Cerebellar cortex (tissue), 1 donor: ENCODE measurements around the gene HHLA2.
"Not testable (repeated sequence)": the region's sequence is repeated elsewhere in the genome, so short reads cannot be mapped to it uniquely, and the experiment has no call there.

ENCODE experiments used
- DNase-seq: peaks from one replicate; pipeline ENCODE4 v3.0.0-alpha.2; 2015; ENCODE audit warnings: low spot score

HHLA2 gene

DNA sequence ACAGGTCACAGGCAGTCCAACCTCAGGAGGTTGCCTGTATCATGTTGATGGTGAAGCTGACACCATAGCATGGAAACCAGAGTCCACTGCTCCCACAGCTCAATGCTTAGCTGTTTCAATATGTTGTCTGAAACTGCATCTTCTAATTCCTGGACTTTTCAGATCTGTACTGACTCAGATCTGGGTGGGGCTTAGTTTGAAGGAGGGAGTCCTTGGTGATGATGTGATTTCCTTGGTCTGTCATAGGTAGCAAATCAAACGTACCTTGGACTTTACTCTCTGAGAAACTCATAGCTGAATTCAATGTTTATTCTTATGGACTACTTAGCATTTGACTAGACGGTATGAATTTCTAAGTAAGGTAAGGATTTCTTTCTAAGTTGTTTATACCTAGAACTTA, at the start of gene HHLA2:
Gene HHLA2 (plus strand): TSS at position 310 of the 400 bp plus-strand sequence. CDS start 55,266 bp downstream, outside the sequence.
- DNase-seq, result no peak

DNA sequence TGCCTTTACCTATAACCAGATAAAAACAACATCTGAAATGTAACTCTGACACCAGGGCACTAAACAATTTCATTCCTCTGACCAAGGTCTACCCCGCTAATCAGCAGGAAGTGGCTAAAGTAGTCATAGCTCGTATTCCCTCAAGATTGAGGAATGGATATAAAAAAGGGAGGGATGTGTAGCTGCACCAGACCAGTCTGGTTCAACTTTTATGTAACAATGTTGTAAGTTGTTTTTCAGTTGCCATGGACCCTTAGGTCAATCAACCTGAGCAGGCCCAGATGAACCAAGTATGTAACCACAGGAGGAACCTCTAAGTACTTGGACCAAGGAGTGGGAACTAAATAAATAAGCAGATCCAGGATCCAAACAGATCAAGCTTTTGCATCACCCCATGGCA, 45.7 kb upstream of the HHLA2 start:
- no peak for DNase-seq

- no peak for DNase-seq
These were observed 45.1 kb upstream of the HHLA2 start for GRCh38 chr3:108251265-108251664.

DNA sequence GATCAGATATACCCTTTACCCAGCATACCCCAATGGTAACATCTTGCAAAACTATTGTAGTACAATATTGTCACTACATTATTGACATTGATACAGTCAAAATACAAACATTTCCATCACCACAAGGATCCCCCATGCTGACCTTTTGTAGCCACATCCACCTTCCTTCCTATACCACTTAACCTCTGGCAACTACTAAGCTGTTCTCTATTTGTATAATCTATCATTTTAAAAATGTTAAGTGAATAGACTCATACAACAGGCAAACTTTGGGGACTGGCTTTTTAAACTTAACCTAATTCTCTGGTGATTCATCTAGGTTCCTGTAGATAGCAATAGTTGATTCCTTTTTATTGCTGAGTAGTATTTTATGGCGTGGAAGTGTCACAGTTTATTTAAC, 44.5 kb upstream of the HHLA2 start:
- no peak for DNase-seq

DNA sequence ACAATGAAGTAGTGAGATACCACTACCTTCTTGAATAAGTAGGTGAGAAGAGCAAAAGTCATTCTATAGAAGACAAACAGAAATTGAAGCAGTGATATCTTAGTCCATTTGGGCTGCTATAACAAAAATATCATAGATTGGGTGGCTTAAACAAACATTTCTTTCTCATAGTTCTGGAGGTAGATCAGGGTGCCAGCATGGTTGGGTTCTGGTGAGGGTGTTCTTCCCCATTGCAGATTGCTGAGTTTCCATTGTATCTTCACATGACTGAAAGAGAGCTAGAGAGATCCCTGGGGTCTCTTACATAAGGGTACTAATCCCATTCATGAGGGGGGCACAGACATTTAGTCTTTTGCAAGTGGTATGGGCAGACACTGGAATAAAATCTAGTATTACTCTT, 41.2 kb upstream of the HHLA2 start:
- no peak for DNase-seq

DNA sequence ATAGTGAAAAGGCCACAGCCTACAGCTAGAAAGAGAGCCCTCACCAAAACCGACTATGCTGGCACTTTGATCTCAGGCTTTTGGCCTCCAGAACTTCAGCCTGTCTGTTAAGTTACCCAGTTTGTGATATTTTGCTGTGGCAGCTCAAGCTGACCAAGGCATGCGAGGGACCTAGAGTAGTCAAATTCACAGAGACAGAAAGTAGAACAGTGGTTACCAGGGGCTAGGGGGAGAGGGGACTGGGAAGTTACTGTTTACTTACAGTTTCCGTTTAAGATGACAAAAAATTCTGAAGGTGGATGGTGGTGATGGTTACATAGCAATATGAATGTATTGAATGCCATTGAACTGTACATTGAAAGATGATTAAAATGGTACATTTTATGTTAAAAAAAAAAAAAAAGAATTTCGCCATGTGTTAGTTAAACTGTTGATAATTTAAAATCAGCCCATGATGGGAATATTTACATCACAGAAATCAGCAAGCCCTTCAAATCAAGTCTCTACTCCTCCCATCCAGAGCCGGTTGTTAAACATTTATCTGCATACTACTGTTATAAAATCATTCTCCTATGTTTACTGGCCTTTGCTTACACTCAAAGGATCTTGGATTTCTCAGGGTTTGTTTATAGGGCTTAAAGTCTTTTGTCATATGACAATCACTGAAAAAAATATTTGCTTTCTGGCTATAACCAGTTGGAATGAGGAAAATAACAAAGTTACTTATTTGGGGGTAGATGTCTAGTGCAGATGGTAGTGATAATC, 31.6 kb upstream of the HHLA2 start:
- not testable (repeated sequence) for DNase-seq

GRCh38 chr3:108268235-108268634, 28.1 kb upstream of the HHLA2 start:
- not testable (repeated sequence) for DNase-seq

GRCh38 chr3:108271626-108272025, 24.7 kb upstream of the HHLA2 start:
- no peak for DNase-seq

DNA sequence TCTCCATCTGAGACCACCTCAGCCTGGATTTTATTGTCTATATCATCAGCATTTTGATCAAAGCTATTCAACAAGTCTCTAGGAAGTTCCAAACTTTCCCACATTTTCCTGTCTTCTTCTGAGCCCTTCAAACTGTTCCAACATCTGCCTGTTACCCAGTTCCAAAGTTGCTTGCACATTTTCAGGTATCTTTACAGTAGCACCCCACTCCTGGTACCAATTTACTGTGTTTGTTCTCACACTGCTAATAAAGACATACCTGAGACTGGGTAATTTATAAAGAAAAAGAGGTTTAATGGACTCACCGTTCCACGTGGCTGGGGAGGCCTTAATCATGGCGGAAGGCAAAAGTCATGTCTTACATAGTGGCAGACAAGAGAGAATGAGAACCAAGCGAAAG, 17.3 kb upstream of the HHLA2 start:
- DNase-seq, result not testable (repeated sequence)

- no peak for DNase-seq
These were observed 15.9 kb upstream of the HHLA2 start for GRCh38 chr3:108280476-108280875.

DNA sequence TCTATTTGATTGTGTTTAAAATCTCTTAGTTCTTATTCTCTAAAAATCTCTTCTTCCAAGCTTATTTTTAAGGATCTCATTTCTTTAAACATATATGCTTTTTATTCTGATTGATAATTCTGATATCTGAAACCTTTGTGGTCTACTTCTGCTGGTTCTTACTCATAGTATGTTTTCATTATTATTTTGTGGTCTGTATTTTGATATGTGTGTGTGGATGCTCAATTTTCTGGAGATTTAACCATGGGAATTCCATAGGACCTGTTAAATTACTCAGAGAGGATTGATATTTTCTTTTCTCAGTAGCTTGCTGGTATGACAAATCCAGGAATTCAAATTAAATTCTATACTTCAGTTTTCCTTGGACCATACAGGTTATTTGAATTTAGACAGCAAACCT, 14.7 kb upstream of the HHLA2 start:
- DNase-seq, result no peak

DNA sequence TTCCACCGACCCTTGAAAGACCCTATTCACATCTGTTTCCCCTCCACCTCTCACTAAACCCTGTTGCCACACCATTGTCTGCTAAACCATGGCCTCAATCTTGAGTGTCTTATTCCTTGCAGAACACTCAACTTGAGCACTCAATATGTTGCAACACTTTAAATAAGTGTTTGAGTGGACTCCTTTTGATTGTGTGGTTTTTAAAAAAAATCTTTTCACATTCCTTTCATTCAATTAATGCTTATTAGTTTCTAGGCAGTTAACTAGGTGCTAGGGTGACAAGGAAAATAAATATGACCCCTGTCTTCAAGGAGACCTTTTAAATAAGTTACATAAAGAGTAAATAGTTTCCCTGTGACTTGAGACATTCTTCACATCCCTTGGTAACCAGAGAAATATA, 13.3 kb upstream of the HHLA2 start:
- DNase-seq, result no peak

DNA sequence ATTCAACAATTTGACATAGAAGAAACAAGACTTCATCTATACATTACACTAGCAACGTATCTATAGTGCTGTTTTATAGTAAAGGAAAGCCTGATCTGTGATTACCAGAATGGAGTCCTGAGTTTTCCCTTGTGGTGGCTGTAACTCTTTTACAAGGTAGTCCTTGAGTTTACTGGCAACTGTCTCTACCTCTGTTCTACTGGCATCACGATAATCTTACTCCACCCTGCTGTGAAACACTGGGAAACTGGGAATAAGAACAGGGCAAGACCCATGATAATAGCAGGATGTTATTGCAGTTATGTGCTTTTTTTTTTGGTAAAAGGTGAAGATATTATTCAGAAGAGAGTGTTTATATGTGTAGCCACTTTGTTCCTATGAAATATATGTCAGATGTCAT, 12.4 kb upstream of the HHLA2 start:
- no peak for DNase-seq

DNA sequence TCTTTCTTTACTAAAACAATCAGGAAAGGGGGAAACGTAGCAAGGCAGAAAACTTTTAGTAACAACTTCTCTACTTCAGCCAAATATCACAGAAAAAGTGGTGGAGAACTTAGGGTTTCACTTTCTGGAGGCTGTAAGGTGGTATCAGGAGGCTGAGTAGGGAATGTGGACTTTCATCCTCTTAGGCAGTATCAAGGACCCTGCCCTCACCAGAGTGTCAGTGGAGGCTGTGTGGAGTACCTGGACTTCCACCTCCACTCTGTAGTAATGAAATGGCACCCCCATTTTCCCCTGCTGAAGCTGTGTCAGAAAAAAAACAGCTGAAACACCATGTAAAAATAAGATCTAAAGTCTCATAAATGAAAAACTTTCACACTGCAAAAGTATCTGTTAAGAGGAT, 11.2 kb upstream of the HHLA2 start:
- no peak for DNase-seq

DNA sequence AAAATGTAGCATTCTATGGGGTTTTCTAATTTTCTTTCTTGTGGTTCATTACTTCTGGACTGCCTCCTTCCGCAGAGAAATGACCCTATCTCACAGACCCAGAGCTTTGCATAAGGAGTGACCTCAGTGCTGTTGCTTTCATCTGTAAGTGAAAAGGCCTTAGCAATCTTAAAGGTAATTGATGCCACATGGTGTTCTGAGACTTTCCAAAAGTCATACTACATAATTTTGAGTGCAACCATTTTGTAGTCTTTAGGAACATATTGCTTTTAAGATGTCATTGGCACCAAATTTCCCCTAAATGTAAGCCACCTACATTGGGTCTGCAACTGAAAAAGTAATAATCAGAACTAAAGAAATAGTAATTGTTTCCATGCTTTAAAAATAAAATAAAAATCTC, 9.2 kb upstream of the HHLA2 start:
- DNase-seq, result no peak

- DNase-seq, result not testable (repeated sequence)
These were observed 8.2 kb upstream of the HHLA2 start for GRCh38 chr3:108288193-108288592.

DNA sequence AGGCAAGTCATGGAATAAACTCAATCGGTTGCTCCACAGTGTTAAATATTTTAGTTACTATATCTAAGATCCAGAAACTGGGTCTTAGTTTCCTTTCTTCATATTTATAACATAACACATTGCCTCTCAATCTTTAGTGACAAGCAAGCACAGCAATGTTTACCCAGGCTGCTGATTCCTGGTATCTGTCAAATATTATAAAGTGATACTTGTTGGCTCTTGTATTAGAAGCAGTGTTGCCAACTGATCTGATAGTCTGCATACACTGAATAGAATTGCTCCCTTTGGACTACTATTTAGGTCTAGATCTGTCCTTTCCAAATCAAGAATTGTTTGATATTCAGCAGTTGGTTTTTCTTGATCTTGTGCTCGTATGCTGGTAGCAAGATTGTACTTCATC, 7.2 kb upstream of the HHLA2 start:
- DNase-seq, result no peak

GRCh38 chr3:108292450-108292849, 3.9 kb upstream of the HHLA2 start:
- DNase-seq, result no peak

DNA sequence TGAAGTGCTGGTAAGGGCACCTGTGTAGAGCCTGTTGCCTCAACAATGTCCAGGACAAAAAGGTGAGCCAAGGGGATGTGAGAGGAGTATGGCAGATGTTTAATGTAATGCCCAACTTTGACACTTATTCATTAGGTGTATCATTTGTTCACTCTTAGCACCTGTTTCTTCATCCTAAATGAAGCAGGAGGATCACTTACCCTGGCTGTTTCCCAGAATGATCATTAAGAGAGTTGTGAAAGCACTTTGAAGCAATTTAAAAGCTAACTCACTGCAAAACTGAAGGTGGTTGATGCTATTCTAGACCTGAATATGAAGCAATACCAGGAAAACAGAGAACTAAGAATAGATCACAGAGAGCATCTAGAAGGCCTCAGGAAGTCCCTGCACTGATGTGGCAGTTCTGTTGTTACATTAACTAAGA, 3.4 kb upstream of the HHLA2 start:
- no peak for DNase-seq

DNA sequence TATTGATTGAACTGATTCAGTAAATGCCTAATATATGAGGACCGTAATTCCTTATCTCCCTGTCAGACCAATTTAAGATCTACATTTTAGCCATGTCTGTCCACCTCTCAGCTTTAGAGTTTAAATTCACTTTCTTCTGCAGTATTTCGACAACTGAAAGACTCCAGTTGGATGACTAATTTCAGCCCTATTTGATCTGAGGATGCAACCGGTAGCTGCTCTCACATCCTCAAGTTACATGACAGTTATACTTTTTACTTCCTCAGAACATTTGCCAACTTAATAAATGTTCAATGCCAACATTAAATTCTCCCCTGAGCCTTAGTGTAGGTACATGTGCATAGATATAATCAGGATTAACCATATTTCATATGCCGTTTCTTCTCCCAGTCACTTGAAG, 2.5 kb upstream of the HHLA2 start:
- DNase-seq, result no peak

DNA sequence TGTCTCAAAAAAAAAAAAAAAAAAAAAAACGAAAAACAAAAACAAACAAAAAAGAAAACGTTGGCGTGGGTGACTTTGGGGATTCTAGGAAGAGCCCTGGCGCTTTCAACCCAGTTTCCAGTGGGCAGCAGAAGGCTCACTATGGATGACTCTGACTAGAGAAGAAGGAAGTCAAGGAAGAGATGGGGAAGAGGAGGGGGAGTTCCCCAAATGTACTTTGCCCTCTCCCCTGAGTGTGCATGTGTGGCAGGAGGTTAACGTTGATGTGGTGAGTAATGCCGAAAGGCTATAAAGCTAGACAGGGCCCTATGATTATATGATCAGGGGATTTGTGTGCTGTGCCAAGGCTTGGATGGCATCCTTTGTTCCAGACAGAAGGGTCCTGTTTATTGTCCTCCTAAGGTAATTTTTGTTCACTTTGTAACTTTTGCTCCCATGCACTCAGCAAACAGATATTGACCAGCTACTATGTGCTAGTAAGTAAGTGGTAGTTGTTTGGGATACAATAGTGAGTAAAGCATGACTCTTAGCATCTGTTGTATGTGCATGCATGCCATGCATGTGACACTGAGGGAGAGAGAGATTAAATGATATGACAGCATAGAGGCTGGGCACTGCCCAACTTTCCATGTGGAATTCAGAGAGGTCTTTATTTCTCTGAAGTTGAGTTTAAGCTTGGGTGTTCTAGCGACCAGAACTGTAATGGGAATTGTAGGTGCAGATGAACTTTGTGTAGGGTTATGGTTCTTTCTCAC, 750 bp upstream of the HHLA2 start:
- DNase-seq, result no peak

DNA sequence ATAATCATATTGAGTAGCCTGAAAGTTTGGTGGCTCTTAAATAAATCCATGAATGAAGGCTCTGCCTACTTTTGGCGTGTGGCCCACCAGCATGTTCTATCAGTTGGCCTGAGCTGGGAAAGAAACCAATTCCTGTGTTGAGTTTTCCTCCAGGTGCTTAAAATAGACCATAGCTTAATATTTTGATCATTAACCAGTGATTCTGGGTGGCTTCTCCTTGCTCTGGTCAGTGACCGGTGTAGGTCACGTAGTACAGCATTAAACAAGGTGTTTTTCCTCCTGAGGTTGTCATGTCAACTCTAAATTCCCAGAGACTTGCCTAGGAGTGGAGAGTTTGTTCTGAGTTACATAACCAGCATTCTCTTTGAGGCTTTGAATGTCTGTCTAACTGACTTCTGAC, 1.3 kb downstream of the HHLA2 start:
- no peak for DNase-seq

GRCh38 chr3:108298056-108298455, 1.7 kb downstream of the HHLA2 start:
- DNase-seq, result no peak
